NT2/D1 (cell line): ENCODE results near the gene ANTXR2.

Experiments
- SUZ12 ChIP-seq: IDR thresholded peaks from 2 replicates; pipeline ENCODE4 v1.6.1; 2011; ENCODE audit not compliant: insufficient read length, insufficient read depth; ENCODE audit errors: extremely low read depth
- YY1 ChIP-seq: IDR thresholded peaks from 2 replicates; pipeline ENCODE4 v1.6.1; 2011; ENCODE audit not compliant: insufficient read length, insufficient read depth
- ZNF274 ChIP-seq: IDR thresholded peaks from 2 replicates; pipeline ENCODE4 v1.6.1; 2011; ENCODE audit warnings: mild to moderate bottlenecking, low read depth, low read length

- no peak for TF ChIP-seq ZNF274
- TF ChIP-seq YY1 = no peak
- no peak for TF ChIP-seq SUZ12
Measured at GRCh38 chr4:80076681-80077080, 3.7 kb upstream of the ANTXR2 start.
